ENCODE measurements around the gene EPN3.
A peak's percentile ranks its signal among the peaks of the same experiment; 100 is the strongest.

The EPN3 gene

GRCh38 chr17:50511058-50511457 is 21.5 kb upstream of the EPN3 start:
- peak; percentile 58 for DNase-seq (ENCODE audit: low read depth)

DNA sequence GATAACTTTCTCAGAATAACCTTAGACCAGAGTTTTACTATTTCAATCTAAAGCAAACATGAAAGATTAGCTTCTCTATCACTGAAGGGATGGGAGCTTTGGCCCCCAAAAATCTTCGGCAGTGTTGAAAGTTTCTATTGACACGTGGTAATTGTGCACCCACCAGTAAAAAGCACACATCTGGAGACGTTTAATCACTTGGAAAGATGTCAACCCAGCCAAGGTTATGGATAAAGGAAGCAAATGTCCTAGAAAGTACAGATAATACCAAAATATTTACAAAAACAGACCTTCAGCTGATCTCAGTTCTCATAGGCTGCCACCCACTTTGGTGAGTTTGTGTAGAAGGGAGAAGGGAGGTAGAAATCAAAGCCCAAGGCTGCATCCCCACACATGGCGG is 19.0 kb upstream of the EPN3 start:
- DNase-seq (ENCODE audit: low read depth): no peak

DNA sequence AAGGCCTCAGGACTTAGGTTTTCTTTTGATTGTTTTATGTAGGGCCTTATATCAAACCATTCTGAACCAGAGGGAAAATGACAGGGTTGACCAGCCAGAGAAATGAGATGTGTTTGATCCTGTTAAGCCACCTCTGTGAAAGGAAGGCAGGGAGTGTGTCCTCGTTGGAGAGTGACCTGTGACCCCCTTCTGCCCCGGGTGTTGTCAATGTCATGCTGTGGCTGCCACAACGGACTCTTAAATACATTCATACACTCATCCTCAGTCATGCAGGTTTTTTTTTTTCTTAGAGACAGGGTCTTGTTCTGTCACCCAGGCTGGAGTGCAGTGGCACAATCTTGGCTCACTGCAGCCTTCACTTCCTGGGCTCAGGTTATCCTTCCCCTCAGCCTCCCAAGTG is 18.1 kb upstream of the EPN3 start:
- no peak for DNase-seq (ENCODE audit: low read depth)

GRCh38 chr17:50514936-50515702 is 17.4 kb upstream of the EPN3 start:
- DNase-seq (ENCODE audit: low read depth): no peak

DNA sequence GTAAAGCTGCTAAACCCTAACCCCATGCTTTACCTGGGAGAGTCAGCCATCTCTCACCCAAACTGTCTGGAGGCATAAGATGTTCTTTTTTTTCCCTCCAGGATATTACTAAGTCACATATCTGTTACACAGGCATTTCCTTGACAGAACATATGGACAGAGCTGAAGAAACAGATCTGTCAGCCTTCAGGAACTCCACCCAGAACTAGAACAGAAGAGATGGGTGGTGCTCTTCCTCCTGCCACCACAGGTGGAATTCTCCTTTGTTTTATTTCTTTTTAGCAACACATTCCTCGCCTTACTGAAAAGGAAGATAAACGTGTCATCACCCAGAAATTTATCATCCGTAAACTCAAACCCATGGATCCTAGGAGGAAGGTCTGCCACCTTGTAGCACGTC is 15.5 kb upstream of the EPN3 start:
- DNase-seq (ENCODE audit: low read depth): peak; percentile 17

DNA sequence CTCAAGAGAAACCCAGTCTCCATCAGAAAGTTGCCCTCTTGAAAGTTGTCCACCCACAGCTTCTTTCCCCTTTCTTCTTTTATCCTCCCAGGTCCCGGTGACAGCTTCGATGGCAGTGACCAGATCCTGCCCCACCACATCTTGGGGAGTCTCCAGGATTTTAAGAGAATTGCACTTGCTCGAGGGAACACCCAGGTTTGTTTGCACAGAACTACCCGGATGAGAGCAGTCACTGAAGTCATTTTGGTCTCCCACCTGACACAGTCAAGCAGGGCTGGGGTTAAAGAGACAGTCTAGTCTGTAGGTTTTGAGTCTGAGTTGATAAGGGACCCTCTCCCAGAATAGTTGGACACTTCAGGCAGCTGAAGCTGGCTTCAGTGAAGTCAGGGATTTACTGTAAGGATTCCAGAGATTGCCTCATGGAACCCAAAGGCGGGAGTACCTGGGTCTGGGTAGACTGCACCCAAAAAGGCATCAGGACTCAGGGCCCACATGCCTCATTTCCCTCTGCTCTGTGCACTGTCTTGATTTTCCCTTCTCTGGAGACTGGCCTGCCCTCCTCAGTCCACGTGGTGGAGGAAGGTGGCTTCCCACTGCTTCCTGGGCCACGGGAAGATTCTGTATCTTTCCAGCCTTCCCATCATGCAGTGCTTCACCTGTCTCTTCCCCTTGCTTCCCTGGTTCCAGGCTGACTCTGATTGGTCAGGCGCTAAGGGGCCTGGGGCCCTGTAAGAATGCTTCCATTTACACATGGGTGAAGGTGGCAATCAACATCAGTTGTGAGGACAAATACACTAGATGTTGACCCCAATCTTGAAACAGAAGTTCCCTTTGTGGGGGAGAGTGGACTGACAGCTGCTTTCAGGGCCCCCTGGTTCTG is 14.8 kb upstream of the EPN3 start:
- DNase-seq (ENCODE audit: low read depth): no peak

DNA sequence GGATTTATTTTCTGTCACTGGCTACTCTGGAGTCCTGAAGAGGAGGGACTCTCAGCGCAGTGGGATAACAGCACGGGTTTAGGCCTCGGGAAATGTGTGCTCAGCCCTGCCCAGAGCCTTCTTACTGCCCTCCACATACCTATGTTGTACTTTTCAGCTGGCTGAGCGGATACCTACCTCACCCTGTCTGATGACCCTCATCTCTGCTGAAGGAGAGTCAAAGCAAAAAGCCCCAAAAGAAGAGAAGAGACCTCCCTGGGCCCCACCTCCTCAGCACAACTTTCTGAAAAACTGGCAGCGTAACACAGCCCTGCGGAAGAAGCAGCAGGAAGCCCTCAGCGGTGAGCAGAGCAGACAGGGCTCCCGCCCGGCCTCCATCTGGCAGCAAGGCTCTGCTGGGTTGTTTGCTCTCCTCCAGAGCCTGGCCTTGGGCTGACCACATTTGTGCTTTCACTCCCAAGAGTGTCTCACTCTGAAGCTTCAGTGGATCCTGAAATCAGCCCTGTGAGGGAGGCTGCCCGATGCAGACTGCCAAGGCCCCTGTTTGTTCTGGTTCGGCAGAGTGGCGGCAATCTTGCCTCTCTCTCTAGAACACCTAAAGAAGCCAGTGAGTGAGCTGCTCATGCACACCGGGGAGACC is 14.0 kb upstream of the EPN3 start:
- DNase-seq (ENCODE audit: low read depth): no peak

DNA sequence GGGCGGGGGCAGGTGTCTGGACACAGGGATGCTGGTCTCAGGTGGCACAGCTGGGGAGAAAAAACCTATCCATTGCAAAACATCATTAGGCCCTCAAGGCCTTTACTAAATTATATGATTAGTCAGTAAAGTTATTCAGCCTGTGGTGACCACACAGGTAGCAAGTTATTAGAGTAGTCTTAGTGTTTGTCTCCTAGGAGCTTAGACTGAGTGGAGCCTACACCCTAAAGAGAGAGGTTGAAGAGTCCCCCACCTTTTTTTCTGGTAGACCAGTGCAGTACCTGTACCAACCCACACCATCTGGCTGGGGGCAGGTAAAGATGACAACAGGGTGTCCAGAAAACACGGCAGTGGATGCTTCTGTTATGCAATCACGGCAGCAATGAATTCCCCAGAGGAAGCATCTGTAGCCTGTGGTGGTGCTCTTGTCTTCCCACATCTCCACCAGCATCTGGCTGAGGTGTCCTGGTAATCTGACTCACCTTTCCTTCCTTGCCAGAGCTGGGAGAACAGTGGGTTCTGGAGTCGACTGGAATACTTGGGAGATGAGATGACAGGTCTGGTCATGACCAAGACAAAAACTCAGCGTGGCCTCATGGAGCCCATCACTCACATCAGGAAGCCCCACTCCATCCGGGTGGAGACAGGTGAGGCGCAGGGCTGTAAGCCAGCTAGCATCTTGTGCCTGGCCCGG is 13.2 kb upstream of the EPN3 start:
- peak; percentile 68 for DNase-seq (ENCODE audit: low read depth)

- no peak for DNase-seq (ENCODE audit: low read depth)
These were observed 12.1 kb upstream of the EPN3 start for GRCh38 chr17:50520483-50520882.

- DNase-seq (ENCODE audit: low read depth): no peak
These were observed 11.0 kb upstream of the EPN3 start for GRCh38 chr17:50521514-50521913.

- no peak for DNase-seq (ENCODE audit: low read depth)
These were observed 9.8 kb upstream of the EPN3 start for GRCh38 chr17:50522766-50523165.

GRCh38 chr17:50523208-50523607 is 9.3 kb upstream of the EPN3 start:
- no peak for DNase-seq (ENCODE audit: low read depth)

DNA sequence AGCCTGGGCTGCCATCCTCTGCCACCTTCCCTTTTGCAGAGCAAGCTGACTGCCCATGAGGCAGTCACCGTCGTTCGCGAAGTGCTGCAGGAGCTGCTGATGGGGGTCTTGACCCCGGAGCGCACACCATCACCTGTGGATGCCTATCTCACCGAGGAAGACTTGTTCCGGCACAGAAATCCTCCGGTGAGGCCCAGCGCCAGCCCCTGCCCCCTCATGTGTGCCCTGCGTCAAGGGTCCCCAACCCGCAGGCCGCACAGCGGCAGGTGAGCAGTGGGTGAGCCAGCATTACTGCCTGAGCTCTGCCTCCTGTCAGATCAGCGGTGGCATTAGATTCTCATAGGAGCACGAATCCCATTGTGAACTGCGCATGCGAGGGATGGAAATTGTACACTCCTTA is 7.7 kb upstream of the EPN3 start:
- DNase-seq (ENCODE audit: low read depth): no peak

DNA sequence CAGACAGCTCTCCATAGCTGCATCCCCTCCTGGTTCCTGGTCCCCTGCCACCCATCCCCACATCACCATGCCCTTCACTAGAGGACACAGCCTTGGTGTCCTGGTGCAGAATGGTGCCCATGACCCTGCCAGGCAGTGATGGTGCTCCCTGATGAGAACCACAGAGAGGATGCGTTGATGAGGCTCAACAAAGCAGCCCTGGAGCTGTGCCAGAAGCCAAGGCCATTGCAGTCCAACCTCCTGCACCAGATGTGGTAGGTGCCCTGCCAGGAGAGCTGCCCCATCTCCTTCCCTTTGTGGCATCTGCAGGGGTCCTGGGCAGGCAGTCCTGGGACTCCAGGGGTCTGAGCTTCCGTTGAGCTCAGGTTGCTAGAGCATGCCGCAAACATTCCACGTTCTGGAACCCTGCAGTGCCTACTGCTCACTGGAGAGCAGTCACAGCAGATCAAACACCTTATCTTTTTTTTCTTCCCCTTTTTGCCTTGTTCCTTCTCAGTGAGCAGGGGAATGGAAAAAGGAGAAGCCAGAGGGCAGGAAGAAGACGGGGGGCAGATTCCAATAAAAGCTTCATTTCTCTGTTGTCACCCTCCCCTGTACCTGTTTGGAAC is 5.3 kb upstream of the EPN3 start:
- no peak for DNase-seq (ENCODE audit: low read depth)

DNA sequence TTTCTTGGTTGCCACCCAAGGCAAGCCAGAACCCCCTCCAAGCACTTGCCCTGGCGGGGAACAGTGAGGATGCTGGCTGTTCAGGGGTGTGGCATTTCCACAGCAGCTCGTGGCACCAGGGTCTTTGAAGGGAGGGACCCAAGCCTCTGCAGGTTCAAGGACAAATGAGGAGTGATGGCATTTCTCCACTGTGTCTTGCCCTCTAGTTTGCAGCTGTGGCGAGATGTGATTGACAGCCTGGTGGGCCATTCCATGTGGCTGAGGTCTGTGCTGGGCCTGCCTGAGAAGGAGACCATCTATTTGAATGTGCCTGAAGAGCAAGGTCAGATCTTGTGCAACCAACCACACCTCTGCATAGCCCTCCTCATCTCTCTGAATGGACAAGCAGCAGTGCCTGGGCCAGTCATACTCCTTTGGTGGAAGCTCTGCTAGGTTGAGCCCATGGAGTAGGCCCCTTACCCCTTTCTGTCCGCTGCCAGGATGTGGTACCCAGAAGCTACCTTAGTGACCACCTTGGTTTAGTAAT is 4.5 kb upstream of the EPN3 start:
- DNase-seq (ENCODE audit: low read depth): no peak

GRCh38 chr17:50529849-50530248 is 2.7 kb upstream of the EPN3 start:
- no peak for DNase-seq (ENCODE audit: low read depth)

GRCh38 chr17:50531428-50532025 is 1.0 kb upstream of the EPN3 start:
- DNase-seq (ENCODE audit: low read depth): no peak

- DNase-seq (ENCODE audit: low read depth): no peak
These were observed 650 bp downstream of the EPN3 start for GRCh38 chr17:50533185-50533584.

GRCh38 chr17:50533720-50534148 is 1.2 kb downstream of the EPN3 start:
- DNase-seq (ENCODE audit: low read depth): peak; percentile 28

DNA sequence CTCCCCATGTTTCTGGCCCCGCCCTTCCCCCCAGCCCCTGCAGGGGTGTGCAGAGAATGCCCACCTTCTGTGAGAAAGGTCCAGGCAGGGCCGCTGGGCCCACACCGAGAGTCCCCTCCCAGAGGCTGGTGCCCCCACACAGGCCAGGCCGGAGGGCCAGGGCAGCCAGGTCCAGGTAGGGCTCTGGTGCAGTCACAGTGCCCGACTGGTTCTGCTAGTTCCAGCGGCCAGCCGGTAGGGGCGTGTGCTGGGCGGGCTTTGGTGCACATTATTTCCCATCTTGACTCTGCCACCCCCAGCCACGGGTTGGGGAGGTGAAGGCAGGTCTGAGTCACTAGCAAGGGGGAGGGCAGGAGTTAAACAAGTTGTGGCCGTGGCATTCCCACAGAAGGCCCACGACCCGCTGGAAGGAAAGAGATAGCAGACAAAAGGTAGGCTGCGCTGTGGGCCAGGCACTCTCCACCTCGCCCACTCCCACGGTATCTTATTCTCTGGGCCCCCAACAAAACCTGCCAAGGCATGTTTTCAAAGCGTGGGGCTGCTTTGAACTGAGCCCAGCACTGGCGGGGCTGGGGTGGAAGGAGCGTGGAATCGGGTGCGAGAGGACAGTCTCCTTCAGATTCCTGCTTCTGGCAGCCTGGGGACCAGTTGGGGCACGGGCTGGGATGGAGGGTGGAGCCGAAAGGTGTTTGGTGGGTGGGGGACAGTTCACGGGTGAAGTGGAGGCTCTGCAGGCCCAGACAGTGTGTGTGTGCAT is 1.9 kb downstream of the EPN3 start:
- DNase-seq (ENCODE audit: low read depth): no peak

- no peak for DNase-seq (ENCODE audit: low read depth)
These were observed 2.4 kb downstream of the EPN3 start for GRCh38 chr17:50534979-50535326.
